Inflammatory macrophage treated with lipopolysaccharide for 4 hours (primary cell): ENCODE measurements around the gene FIGNL2.
A peak's percentile ranks its signal among the peaks of the same experiment; 100 is the strongest.

Experiments
- DNase-seq: peaks from one replicate; pipeline ENCODE4 v3.0.0-alpha.2; 2020

Gene FIGNL2

DNA sequence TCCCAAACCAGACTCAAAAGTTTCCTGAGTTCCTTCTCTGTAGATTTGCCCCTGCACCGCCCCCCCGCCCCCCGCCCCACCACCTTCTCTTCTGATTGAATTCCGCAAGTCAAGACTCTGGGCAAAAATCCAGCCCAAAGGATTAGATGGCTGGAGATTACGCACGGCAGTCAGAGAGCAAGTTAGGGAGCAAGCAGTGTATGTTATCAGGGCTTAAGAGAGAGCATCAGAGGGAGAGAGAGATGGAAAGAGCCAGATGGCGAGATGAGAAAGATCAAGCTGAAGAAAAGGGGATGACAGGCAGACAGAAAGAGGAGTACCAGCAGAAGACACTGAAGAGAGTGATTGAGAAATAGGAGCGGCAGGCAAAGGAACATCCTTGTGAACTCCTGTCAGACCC lies 25.5 kb upstream of the FIGNL2 start:
- DNase-seq, result no peak

DNA sequence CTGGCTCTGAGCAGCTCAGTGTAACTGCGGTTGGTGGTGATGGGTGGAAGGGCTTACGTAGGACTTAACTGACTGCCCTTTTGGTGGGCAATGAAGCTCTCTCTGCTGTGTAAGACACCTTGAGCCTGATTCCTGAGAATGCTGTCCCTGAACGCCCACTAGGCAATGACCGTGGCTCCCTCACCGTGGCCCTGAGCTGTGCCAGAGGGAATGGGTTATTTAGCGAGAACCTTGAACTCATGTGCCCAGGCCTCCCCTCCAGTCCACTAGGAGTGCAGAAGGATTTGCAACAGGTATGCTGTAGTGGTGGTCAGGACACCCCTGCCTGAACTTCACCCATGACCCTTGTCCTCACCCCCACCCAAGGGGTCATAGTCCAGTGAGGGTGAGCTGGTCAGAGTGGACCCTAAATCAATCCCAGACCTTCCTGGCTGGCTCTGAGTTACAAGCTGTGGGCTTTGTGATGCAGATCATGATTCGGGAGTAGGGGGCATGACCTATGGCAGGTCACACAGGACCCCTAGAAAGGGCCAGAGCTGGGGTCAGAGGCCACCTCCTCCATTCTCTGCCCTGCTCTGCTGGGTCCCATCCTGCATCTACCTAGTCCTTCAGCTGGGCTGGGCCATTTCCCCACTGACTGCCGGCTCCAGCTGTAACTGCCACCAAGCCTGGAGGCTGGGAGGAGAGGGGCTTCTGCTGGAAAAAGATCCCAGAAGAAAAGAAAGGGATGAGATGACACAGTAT lies 24.9 kb upstream of the FIGNL2 start:
- no peak for DNase-seq

DNA sequence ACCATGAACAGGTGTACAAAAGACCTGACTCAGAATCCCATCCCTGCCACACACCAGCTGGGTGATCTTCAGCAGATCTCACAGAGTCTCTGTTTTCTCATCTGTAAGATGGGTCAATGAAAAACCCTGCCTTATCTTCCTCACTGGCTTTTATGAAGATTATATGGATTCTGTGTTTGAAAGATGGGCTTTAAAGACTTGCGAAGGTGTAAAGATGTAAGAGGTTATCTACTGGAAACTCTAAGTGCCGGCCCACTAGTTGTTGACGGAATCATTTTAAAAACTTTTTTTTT lies 24.1 kb upstream of the FIGNL2 start:
- no peak for DNase-seq

DNA sequence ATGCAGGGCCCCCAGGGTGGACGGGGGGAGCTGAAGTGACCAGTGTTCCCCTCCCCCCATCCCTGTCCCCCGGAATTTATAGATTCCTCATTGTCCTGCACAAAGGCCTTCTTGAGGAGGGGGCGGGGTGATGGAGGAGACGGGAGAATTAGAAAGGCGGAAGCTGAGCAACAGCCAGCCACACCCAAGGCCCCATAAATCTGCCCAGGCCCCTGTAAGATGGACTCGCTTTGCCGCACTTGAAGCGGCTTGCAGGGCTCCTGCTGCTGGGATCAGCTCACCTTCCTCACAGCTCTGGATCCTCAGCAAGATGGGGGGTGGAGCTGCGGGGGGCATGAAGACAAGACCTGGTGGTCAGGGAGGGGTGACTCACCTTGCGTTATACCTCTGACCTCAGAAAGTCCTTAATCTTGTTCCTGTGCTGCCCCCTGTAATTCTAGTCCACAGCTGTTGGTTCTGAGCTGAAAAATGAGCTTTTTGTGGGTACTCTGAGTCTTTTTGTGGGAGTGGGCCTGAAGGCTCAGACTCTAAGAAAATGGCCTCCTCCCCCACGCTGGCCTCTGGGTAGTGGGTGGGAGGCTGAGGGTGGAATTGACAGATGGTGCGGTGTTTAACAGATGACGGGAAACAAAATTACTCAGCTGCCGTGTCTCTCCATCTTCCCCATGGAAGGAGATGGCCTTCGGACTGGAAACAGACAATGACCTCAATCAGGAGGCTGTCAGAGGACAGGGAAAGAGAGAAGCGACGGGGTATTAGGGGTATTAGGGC lies 23.6 kb upstream of the FIGNL2 start:
- no peak for DNase-seq

DNA sequence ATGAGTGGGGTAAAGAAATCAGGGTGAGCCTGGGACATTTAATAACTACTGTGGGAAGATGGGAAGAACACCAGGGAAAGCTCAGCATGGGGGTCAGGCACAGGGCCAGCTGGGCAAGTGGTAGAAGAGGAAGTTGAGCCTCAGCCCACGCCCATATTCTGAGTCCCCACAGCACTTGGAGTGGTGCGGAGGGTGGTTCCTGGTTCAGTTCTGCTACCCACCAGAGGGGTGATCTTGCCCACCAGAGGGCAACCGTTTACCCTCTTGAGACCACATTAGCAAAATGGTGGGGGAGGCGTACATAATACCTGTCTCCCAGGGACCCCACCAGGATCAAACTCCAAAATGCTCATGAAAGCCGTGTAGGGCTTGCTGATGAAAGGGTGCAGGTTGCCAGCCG lies 22.6 kb upstream of the FIGNL2 start:
- peak; percentile 76 for DNase-seq

DNA sequence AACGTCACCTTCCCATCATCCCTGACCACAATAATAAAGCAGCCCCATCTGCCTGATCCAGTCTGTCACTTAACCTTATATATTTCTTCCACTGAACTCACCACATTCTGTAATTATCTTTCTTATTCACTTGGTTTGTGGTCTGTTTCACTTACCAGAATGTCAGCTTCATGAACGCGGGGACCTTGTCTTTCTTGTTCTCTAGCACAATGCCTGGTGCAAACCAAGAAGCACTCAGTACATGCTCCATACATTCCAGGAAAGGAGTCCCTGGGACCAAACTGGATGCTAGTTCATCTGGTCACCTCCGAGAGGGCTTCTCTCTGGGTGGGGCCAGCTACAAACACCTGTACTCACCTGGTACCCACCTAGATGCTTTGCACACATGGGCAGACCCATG lies 22.0 kb upstream of the FIGNL2 start:
- no peak for DNase-seq

DNA sequence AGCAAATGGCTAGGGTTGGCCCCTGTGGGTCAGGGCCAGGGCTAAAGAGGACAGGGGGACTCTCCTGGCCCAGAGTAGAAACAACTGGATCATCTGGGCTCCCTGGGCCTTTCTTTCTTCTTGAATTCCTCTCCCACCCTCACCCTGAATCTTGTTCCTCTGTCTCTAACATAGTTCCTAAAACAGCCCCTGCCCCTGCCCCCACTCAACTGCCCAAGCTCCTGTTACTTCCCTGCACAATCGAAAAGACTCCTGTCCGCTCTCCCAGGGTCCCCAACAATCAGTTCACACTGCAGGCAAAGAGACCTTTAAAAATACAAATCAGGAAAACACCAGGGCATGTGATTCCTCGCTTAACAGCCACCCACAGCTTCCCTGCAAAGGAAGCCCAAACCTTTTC lies 21.4 kb upstream of the FIGNL2 start:
- DNase-seq, result peak; percentile 28

DNA sequence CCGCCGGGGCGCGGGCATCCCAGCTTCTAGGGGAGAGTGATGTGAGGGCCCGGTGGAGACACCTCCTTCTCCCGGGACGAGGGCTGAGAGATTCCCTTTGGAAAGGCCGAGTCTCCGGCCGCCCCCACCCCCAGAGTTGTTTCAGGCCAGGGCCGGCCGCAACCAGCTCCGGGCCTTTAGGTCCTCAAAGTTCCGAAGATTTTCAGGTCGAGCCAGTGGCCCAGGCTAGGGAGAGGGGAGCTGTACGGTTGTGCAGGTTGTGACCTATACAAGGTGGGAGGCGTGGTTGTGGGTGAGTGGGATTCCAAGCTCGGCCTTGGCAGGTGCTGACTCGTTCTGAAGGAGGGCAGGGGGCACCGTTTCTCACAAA lies 21.0 kb upstream of the FIGNL2 start:
- no peak for DNase-seq

DNA sequence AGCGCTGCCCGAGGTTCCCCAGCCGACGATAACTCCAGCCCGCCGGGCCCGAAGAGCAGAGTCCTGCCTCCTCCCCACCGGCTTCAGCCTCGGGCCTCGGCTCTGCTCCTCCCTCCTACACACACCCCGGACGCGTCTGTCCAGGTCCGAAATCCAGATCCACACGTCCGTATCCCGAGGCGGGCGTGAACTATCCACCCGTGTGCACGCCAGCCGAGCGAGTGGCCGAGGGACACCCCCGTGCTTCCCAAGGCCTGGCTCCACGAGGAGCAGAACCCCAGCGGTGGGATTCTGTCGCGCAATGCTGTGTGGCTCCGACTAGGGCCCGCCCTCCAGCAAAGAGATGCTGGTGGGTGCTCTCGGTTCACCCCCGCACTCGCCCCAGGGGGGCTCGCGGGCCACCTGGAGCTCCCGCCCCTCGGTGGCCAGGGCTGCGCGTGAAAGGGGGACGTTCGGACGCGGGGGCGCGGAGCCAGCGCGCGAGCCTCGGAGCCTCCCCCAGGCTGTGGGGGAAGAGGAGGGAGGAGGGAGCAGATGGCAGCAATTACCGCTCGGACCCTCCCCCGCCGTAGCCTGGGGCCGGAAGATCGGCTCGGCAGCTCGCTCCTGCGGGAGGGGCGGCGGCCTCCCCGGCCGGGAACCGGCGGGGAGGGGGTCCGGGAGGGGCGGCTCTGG lies 20.4 kb upstream of the FIGNL2 start:
- no peak for DNase-seq

DNA sequence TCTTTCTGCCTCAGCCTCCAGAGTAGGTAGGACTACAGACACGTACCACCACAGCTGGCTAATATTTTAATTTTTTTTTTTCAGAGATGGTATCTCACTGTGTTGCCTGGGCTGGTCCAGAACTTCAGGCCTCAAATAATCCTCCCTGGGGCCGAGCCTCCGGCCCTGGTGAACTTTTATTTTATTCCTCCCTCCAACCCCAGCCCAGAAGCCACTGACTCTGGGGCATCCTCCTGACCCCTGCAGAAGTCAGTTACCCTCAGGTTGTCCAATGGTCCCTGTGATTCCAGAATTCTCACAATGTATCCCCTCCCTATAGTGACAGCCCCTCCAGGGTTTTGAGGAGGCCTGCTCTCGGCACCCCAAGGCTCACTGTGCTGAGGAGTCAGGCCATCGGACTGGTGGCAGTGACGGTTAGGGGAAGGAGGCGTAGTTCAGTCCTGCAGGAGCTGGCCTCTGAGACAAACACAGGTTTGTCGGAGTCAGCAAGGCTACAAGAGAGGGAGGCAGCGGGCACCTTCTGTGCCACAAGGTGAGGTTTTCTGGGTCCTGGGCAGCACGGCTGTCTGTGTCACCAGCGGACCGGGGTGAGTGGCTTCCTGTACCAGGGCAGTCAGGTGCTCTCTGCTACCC lies 19.4 kb upstream of the FIGNL2 start:
- no peak for DNase-seq

DNA sequence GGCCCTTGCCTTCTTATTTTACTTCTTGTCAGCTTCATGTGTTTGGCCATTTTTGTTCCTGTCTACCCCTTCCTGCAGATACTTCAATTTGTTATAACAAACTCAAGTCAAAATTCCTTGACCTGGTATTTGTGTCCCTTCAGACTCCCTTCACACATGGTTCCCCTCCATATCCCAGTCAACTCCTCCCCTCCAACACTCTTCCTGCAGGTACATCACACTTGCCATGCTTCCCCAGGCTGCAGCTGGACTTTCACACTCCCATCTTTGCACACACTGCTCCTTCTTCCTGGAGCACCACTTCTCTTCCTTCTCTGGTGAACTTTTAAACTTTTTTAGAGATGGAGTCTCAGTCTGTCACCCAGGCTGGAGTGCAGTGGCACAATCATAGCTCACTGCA lies 18.9 kb upstream of the FIGNL2 start:
- DNase-seq, result no peak

DNA sequence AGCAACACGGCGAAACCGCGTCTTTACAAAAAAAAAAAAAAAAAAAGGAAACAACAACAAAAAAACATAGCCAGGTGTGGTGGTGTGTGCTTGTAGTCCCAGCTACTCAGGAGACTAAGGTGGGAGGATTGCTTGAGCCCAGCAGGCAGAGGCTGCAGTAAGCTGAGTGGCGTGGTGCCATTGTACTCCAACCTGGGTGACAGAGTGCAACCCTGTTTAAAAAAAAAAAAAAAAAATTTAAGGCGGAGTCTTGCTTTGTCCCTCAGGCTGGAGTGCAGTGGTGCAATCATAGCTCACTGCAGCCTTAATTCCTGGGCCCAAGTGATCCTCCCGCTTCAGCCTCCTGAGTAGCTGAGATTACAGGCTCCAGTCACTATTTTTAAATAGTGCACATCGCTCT lies 18.2 kb upstream of the FIGNL2 start:
- no peak for DNase-seq

DNA sequence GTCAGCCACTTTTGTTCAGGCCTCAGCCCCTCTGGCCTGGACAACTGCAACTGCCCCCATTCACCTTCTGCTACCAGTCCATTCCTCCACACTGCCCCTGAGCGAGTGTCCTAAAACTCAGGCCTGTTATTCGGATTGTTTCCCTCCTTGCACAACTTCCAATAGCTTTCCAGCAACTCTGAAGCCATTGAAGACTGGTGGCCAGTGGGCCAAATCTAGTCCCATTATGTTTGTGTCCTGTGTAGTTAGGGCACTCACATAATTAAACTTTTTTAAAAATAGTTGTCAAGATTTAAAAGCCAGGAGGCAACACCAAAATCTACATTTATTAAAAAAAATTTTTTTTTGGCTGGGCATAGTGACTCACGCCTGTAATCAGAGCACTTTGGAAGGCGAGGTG lies 17.8 kb upstream of the FIGNL2 start:
- no peak for DNase-seq

DNA sequence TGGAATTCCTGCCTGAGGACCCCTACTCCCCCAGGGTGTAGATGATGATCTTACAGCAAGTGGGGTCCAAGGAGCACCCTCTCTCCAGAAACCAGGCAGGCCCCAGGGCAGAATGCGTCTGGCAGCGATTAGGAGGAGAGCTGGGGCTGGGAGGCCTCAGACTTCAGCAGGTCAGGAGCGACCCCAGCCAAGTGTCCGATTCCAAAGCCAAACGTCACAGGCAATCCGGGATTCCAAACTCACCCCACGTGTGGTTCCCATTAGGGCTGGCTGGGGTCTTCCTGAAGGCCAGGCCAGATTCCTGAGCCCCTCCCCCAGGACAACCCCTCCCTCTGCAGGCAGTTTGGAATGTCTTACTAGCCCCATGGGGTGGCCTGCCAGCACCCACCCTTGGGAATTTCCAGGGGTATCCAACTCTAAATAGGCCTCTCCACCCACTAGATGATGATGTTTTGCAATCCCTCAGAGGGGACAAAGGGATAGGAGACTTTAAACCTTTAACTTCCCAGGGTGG lies 17.3 kb upstream of the FIGNL2 start:
- no peak for DNase-seq

DNA sequence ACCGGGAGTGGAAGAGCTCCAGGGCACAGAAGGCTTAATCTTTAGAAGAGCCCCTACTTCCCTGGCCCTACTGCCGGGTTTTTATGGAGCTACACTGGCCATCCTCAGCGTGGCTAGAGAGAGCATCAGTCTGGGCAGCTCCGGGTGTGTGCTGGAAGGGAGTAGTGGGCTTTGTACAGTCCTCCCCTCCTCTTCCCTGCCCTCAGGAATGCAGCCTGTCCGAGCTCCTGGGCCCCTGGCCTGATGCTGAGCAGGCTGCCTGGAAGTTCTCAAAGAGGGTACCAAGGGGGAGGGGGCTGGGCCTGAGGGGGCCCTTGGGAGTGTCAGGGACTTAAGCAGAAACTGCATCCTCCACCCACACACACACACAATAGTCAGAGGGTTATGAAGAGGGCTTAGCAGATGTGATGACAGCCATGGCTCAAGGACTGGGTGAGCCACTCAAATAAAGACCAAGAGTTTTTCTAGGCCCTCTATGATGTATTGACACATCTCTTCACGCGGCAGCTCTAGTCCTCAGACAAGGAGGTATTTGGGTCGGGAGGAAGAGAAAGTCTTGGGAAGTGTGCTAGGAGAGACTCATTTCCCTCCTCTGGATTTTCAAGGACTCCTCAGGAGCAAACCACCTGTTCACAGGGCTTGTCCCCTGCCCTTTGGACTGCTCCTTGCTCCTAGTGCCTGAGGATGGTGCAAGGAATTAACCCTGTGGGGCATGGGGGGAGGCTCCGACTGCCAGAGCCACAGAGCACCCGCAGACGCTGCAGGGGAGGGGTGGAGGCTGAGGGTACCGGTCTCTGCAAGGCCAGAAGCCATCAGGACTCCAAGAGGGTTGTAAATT lies 16.5 kb upstream of the FIGNL2 start:
- DNase-seq, result no peak

DNA sequence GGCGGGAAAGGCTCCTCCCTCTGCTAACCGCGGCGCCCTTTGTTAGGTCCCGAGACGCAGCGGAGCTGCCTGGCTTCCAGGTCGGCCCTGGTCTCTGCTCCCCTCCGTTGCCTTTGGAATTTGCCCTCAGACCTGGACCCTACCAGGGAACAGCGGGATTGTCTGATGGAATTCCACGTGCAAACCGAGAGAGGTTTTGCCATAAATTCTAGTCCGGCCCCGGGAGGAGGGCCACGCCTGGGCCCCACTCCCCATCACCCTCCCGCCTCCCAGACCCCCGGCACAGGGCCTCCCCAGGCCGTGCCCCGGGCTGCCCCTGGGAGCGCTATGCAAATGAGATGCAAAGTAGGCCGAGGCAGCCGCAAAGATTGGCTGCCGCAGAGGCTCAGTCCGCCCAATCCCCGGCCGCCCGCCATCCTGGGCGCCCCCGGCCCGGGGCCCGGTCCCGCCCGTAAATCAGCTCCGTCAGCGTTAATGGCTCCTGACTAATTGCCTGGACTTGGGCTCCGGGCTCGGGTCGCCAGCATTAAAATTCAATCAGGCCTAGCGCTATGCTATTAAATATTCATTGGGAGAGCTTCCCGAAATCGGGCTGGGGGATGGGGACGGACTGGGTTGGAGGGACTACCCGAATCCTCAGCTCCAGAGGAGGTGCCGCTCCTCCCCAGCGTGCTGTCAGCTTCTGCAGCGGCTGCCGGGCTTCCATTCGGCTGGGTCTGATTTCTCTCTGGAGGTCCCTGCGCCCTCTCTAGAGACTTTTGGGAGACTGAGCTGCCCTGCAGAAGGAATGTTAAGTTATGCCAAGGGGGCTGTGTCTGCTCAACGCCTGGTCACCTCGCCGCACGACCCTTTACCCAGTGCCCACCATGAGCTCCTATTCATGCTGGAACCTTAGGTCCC lies 15.7 kb upstream of the FIGNL2 start:
- no peak for DNase-seq

DNA sequence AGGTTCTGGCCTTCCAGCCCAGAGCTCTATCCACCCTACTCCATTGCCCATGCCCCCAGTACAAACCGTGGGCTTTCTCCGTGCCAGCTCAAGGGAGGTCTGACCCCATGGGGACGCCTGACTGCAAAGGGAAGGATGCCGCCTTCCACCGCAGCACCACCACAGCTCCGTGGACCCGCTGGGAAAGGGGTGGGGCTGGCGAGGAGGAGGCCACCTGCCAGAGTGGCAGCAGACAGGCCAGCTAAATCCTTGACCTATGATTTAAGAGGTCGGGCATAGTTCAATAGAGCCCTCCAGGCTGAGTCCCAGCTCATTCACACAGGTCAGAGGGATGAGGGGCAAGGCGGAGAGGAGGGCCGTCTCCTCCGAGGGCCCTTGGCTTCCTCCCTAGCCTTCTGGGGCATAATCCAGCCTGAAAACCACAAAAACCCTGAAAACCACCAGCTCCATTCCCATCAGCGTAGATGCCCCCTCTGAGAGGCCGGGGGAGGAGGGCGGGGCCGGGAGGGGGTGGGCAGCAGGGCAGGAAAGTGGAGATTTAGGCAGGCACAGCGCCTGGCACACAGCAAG lies 14.9 kb upstream of the FIGNL2 start:
- DNase-seq, result no peak

DNA sequence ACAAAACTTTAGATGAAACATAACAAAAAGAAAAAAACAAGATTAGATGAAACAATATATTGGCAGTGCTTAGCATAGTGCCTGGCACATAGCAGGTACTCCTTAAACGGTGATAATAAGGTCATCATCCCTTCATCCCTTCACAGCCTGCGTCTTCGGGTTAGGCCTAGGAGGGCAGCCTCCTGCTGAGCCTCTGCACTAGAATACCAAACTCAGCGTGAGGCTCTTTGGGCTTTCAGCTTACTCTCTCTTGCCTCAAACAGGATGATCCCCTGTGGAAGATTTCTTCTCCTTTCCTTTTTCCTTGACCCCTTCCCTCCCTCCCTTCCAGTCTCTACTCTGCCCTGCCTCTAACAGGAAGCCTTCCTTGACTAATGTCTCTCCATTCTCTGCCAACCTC lies 14.4 kb upstream of the FIGNL2 start:
- DNase-seq, result no peak

DNA sequence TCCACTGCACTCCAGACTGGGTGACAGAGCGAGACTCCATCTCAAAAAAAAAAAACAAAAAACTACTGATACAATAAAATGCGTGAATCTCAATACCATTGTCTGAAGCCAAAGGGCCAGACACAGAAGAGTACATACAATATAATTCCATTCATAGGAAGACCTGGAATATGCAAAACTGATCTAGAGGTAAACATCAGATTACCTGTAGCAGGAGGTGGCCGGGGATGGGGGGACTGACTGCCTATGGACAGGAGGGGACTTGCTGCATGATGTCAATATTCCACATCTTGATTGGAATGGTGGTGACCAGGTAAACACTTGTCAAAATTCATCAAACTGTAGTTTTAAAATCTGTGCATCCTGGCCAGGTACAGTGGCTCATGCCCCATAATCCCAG lies 12.5 kb upstream of the FIGNL2 start:
- DNase-seq, result no peak

DNA sequence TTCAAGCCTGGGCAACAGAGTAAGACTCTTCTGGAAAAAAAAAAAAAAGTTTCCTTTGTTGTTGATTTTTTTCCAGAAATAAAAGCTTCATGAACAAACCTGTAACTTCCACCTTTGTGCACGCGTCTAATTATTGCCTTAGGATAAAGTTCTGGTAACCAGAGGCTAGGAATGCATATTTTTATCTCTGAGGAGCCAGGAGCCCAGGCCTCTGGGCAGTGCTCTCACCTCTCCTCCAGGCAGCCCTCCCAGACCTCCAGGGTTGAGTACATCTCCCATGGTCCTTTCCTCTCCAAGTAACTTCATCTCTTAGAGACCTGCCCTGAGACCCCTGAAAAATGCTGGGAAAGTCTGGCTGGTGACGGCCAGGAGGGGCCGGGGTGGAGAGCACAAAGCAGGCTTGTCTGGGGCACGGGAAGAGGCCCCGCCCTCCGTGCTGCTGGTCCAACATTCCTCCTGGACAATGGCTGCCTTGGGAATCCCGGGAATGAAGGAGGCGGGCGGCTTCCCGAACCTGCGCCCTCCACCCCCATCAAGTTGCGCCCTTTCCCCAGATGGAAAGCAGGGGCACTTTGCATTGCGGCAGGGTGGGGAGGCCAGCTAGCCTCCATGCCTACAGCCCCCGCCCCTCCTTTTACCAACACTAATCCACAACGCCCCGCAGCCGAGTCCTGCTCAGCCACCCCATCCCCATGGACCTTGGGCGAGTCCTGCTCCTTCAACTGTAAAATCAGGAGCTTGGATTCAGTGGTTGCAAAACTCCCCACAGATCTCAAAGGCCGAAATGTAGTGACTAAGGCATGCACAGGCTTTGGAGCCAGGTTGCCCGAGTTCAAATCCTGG lies 7.3 kb upstream of the FIGNL2 start:
- no peak for DNase-seq
